Glutamatergic neuron (in vitro differentiated cells): ENCODE data around the gene COLQ. TPM values are rescaled to one million over a fixed set of nuclear protein-coding genes. Genes with fewer than 3 reads are reported as not detected.
A peak's percentile ranks its signal among the peaks of the same experiment; 100 is the strongest.
"Not testable (repeated sequence)": the region's sequence is repeated elsewhere in the genome, so short reads cannot be mapped to it uniquely, and the experiment has no call there.

ENCODE experiments used
- DNase-seq: peaks from one replicate; pipeline ENCODE4 v3.0.0; 2022
- H3K27ac Mint-ChIP-seq: one replicate; pipeline ENCODE4 v1.8.0; 2020; ENCODE audit warnings: mild to moderate bottlenecking, mixed read lengths, inconsistent platforms; ENCODE audit not compliant: unreplicated experiment
- H3K27me3 Mint-ChIP-seq: one replicate; pipeline ENCODE4 v1.8.0; 2020; ENCODE audit warnings: mild to moderate bottlenecking, moderate library complexity, mixed read lengths, inconsistent platforms; ENCODE audit not compliant: unreplicated experiment
- H3K36me3 Mint-ChIP-seq: one replicate; pipeline ENCODE4 v1.8.0; 2020; ENCODE audit warnings: mild to moderate bottlenecking, mixed read lengths, inconsistent platforms; ENCODE audit not compliant: unreplicated experiment
- H3K4me1 Mint-ChIP-seq: one replicate; pipeline ENCODE4 v1.8.0; 2020; ENCODE audit warnings: mild to moderate bottlenecking, low read depth, mixed read lengths, inconsistent platforms; ENCODE audit not compliant: unreplicated experiment
- H3K4me3 Mint-ChIP-seq: one replicate; pipeline ENCODE4 v1.8.0; 2020; ENCODE audit warnings: mild to moderate bottlenecking, mixed read lengths, inconsistent platforms; ENCODE audit not compliant: unreplicated experiment
- H3K9me3 Mint-ChIP-seq: one replicate; pipeline ENCODE4 v1.8.0; 2020; ENCODE audit warnings: mild to moderate bottlenecking, moderate library complexity, mixed read lengths, inconsistent platforms; ENCODE audit not compliant: unreplicated experiment
- CTCF ChIP-seq: fragments of 200-600 bp; sonication (generic); IDR thresholded peaks from one replicate; pipeline ENCODE4 v1.5.0; 2021; ENCODE audit not compliant: partially characterized antibody, unreplicated experiment
- total RNA-seq: library from RNA; stranded (reverse); fragmentation: NEBNext Ultra II Directional; extraction: Animal tissue kit (Norgen Biotek cat#: 25700); gene quantifications from one replicate; pipeline ENCODE4 v1.2.1, GENCODE V29; 2021; ENCODE audit not compliant: unreplicated experiment

The COLQ gene
- total RNA-seq, 1 donor from 2014 or later = 4.8 TPM

- H3K27ac Mint-ChIP-seq = no peak overlapping the region
- no peaks in the 10 kb centered on the region for H3K27me3 Mint-ChIP-seq
- H3K9me3 Mint-ChIP-seq = no peaks in the 10 kb centered on the region
- no peak for TF ChIP-seq CTCF
- no peaks in the 10 kb centered on the region for H3K4me1 Mint-ChIP-seq
- no peak overlapping the region for H3K4me3 Mint-ChIP-seq
- no peaks in the 10 kb centered on the region for H3K36me3 Mint-ChIP-seq
- DNase-seq = no peak
Observed at GRCh38 chr3:15420871-15421270, 100.6 kb downstream of the COLQ start.

GRCh38 chr3:15410966-15411365, 110.5 kb downstream of the COLQ start:
- not testable (repeated sequence) for H3K27ac Mint-ChIP-seq, H3K4me1 Mint-ChIP-seq, DNase-seq, H3K9me3 Mint-ChIP-seq, H3K36me3 Mint-ChIP-seq, H3K4me3 Mint-ChIP-seq, H3K27me3 Mint-ChIP-seq

- no peak for TF ChIP-seq CTCF
- Mint-ChIP-seq H3K9me3 (no peaks in the 10 kb centered on the region), H3K4me3 (no peak overlapping the region), H3K4me1 (no peaks in the 10 kb centered on the region), H3K36me3 (no peaks in the 10 kb centered on the region), H3K27ac (no peak overlapping the region), H3K27me3 (no peaks in the 10 kb centered on the region)
- DNase-seq = no peak
Observed at GRCh38 chr3:15409774-15410173, 111.7 kb downstream of the COLQ start.

- Mint-ChIP-seq H3K4me3 (no peak overlapping the region), H3K27me3 (no peaks in the 10 kb centered on the region), H3K36me3 (no peaks in the 10 kb centered on the region), H3K27ac (no peak overlapping the region), H3K4me1 (no peaks in the 10 kb centered on the region), H3K9me3 (no peaks in the 10 kb centered on the region)
- DNase-seq = no peak
- no peak for TF ChIP-seq CTCF
Observed at GRCh38 chr3:15409239-15409638, 112.3 kb downstream of the COLQ start.

GRCh38 chr3:15405448-15406050, 116.0 kb downstream of the COLQ start:
- no peak overlapping the region for H3K27ac Mint-ChIP-seq
- no peak overlapping the region for H3K4me3 Mint-ChIP-seq
- no peak for DNase-seq
- H3K4me1 Mint-ChIP-seq = no peaks in the 10 kb centered on the region
- H3K9me3 Mint-ChIP-seq = peaks cover 1% of the 10 kb centered on the region
- H3K27me3 Mint-ChIP-seq = no peaks in the 10 kb centered on the region
- no peaks in the 10 kb centered on the region for H3K36me3 Mint-ChIP-seq
- TF ChIP-seq CTCF = peak; percentile 65
